Activated CD4-positive, alpha-beta T cell treated with anti-CD3 and anti-CD28 coated beads, Interleukin-2, amount 50 U/mL, for 24 hours (primary cell): ENCODE measurements around the gene FAM227B.
"Not testable (repeated sequence)": the region's sequence is repeated elsewhere in the genome, so short reads cannot be mapped to it uniquely, and the experiment has no call there.

Experiments used
- DNase-seq, 2 donors: peaks; one replicate each; pipeline ENCODE4 v3.0.0-alpha.2; 2020; ENCODE audit warnings: low read depth in 1 of 2, low spot score in 1 of 2

Gene FAM227B

DNA sequence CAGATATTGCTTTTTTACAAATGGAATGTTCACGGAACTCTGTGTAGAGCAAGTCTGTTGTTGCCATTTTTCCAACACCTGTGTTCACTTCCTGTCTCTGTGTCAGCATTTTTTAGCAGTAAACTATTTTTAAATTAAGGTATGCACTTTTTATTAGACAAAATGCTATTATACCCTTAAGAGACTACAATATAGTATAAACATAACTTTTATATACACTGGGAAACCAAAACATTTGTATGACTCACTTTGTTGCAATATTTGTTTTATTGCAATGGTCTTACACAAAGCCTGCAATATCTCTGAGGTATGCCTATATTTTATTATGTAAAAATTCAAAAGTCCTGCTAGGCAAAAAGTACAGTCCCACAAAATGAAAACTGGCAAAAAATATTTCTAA, 237.4 kb downstream of the FAM227B start:
- DNase-seq, result no peak

DNA sequence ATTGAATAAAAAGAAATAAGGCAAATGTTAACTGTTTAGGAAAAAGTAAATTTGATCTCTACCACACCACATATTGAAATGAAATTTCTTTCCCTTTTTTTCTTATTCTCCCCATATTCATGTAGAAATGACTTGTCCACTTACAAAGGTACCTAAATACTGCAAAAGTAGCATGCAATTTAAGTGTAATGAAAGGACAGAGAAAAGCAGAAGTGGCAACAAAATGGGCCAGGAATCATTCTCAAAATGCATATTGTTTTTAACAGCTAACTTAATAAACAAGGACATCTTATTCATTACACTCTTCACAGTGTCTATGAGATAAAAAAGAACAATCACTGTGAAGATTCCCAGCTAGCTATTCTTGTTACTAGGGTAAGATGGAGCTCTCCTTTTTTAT, 238.2 kb downstream of the FAM227B start:
- DNase-seq, result no peak

GRCh38 chr15:49380912-49381311, 239.7 kb downstream of the FAM227B start:
- no peak for DNase-seq

DNA sequence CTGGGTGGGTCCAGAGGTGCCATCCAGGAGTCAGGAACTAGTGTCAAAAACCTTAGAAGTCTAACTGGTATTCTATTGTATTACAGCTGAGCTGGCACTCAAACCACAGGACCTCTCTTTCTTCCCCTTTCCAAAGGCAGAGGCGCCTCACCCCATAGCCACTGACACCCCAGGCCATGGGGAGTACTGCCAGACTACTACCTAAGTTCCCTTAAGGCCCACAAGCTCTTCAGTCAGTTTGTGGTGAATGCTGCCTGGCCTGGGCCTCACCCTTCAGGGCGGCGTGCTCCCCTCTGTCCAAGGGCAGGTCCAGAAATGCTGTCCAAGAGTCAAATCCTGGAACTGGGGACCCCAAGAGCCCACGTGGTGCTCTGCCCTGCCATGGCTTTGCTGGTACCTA, 240.6 kb downstream of the FAM227B start:
- no peak for DNase-seq

DNA sequence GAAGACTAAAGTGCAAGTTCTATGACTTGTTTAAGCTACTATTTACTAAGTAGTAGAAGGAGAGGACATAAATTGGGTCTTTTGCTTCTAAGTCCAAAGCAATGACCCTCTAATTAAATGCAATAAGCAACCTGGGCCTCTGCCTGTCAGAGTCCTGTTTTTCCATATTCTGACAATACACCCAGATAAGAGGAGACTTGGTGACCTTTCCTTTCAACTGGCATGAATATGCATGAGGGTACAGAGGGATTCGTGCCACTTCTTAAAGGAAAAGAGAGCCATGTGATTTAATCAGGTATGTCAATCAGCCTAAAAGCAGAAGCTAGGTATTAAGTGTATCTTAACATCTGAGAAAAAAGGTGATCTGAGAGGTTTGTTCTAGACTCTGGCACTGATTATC, 248.3 kb downstream of the FAM227B start:
- no peak for DNase-seq

DNA sequence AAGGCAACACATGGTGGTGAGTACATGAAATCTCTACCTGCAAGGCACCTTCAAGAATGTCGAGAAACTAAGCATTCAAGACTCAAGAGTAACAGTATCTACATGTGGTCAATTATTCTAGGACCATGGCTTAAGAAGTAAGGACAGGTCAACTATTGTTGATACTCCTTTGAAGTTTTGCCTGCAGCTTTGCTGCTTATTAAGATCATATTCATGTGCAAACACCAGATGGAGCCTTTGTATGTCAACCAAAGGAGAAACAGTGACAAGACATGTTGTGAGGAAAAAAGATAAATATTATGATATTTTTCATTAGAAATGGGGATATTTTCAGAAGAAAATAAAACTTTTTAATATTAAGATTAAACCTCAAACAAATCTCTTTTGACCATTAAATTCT, 249.8 kb downstream of the FAM227B start:
- DNase-seq, result no peak

DNA sequence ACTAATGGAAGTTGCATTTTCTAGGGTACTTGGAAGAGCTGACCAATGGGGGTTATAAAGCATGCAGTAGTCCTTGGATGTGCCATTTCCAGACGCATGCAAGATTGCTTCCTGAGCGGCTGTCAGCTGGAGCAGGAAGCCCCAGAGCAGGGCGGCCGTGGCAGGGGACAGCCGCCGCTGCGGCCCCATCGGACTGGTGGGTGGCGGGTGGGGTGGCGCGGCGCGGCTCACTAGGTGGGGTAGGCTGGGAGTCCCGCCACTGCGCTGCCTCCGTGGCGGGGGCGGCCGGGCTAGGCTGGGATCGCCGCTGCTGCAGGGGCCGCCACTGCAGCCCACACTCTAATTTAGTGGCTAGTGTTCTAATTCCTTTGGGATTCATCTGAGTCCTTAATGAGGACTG, 254.1 kb downstream of the FAM227B start:
- DNase-seq, result no peak

GRCh38 chr15:49361370-49361769, 259.2 kb downstream of the FAM227B start:
- no peak for DNase-seq

GRCh38 chr15:49354439-49354838, 266.2 kb downstream of the FAM227B start:
- DNase-seq, result not testable (repeated sequence)

DNA sequence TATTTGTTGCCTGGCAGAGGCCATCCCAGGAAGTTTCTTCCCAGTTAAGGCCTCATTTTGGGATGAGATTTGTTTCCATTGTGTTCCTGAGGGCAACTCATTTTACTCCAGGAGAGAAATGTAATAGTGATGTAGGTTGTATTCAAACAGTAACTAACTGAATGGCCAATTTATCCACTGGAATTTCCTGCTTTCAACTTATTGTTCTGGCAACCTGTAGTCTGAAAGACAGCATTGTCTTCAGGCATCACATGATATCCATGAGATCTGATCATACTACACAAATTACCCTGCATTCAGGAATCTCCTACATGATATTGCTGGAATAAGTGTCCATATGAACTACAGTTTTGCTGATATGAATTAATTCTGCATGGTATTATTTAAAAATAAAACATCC, 277.1 kb downstream of the FAM227B start:
- no peak for DNase-seq

DNA sequence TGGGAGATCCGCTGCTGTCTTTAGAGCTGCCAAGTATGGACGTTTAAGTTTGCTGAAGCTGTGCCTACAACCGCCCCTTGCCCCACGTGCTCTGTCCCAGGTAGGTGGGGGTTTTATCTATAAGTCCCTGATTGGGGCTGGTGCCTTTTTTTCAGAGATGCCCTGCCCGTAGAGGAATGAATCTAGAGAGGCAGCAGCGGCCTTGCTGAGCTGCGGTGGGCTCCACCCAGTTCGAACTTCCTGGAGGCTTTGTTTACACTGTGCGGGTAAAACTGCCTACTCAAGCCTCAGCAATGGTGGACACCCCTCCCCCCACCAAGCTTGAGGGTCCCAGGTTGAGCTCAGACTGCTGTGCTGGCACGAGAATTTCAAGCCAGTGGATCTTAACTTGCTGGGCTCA, 281.0 kb downstream of the FAM227B start:
- DNase-seq, result no peak

DNA sequence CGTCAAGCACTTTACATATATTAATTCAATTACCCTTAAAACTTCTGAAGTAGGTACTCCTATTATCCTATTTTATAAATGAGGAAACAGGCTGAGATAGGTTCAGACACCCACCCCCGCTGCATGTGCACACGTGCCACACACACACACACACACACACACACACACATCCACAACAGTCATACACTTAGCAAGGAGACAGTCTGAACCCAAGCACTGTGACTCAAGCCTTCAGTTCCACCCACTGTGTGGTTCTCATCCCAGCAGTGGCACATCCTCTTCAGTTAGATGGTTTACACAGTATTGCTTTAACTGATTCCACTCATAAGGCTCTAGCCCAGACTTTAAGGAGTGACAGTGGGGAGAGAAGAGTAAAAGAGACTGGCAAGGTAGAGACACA, 288.7 kb downstream of the FAM227B start:
- DNase-seq, result no peak

DNA sequence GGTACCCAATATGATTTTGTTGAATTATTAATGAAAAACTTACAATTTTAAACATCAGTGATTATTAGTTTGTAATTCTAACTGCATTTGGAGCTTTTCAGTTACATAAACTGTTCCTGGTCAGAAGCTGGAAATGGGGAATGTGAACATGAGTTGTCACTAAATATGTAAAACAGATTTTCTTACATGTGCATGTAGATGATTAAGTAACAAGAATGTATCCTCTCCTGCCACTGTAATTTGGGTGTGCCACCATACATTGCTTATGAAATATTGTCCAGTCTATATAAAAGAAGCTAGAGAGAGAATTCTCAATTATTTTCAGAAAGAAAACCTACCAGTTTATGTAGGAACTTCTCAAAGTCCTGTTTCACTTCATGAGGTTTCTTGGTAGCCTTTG, 289.2 kb downstream of the FAM227B start:
- no peak for DNase-seq

DNA sequence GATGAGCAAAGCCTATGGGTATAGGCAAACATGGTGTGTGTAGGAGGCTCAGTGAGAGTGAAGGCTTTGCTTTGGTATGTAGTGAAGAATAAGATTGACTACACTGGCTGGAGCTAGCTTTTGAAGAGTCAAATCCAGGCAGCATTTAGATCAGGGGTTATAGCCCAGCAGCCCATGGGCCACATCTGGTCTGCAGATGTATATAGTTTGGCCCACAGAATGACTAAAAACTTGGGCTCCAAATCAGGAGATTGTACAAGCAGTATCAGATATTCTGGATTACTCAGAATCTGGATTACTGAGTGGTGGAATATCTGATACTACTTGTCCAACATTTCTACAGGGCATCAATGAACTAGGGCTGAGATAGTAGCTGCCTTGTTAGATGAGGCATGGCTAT, 290.5 kb downstream of the FAM227B start:
- no peak for DNase-seq

DNA sequence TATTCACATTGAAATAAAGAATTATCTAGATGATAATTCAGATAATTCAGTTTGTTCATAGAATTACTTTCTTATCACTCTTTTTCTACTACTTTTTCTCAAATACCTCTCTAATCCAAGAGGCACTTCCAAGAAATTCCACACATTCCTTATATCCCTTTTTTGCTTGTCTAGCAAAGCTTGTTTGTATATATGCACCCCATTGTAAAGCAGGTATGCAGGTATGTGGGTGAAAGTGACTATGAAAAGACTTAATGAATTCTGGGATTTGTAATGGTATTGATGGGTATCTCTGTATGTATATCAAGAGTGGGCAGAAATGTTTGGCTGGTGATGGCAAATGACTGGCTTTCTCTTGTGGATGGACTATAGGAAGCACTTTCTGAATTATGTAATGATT, 291.7 kb downstream of the FAM227B start:
- DNase-seq, result no peak

GRCh38 chr15:49327927-49328326, 292.7 kb downstream of the FAM227B start:
- DNase-seq, result no peak

DNA sequence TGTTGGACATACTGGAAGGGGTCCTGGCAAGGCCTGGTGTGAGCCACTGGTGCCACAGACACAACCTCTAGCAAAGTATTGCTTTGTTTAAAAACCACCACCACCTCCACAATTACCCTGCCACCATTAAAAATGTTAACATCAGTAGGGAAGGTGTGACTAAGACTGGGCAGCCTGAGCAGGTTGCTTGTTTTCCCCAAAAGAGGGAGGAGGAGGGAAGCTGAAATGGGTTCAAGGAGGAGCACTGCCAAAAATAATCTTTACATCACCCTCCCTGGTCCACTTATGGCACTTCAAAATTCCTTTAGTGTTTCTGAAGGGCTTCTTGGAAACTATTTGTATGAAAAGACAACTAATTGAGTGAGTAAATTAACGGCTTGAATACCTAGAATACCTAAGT, 297.4 kb downstream of the FAM227B start:
- DNase-seq, result no peak

- no peak for DNase-seq
Observed at GRCh38 chr15:49320351-49320750, 300.3 kb downstream of the FAM227B start.

DNA sequence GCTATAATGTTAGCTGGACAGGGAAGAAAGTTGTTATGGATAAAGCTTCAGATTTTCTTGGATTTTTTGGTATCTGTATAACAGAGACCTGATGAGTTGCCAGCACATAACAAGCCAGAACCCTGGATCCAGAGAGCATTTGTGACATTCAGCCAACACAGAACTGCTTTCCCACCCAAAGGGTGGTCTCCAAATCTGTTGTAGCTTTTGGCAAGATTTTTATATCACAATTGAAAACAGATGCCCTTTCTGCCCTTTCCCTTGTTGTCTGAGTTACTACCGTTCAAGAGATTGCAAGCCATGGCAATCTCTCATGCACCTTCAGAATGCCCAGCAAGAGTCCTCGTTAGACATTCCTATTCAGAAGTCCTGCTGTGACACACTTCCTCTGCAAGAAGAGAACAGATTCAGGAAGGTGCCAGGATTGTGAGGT, 305.2 kb downstream of the FAM227B start:
- DNase-seq, result no peak

DNA sequence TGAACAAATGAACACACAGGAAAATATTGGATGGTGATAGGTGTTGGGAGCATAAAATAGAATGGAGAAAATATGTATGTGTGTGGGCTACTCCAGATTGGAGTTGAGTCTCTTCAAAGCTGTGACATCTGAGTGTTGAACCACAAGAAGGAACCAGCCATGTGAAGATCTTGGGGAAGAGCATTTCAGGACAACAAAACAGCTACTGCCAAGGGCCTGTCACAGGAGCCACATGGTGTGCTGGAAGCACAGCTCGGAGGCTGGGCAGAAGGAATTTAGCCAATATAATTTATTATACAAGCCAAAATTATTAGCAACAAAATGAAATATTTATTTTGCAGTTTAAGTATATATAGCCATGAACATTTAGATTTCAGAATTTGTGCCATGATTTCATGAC, 305.9 kb downstream of the FAM227B start:
- no peak for DNase-seq

DNA sequence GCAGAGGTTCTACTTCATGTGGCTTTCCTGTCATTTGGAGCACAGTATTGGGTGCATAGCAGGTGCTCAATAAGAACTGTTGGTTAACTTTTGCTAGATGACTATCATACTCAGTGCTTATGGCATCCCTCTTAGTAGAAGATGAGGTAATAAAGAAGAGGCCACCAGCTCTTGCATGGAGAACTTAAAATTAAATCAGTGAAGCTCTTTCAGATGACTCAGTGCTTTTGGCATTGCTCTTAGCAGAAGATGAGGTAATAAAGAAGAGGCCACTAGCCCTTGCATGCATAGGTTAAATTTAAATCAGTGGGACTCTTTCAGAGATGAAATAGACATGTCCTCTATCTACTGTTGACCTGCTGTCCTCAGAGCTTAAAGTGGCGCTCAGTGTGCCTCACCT, 307.0 kb downstream of the FAM227B start:
- no peak for DNase-seq

GRCh38 chr15:49309889-49310288, 310.7 kb downstream of the FAM227B start:
- DNase-seq, result no peak

DNA sequence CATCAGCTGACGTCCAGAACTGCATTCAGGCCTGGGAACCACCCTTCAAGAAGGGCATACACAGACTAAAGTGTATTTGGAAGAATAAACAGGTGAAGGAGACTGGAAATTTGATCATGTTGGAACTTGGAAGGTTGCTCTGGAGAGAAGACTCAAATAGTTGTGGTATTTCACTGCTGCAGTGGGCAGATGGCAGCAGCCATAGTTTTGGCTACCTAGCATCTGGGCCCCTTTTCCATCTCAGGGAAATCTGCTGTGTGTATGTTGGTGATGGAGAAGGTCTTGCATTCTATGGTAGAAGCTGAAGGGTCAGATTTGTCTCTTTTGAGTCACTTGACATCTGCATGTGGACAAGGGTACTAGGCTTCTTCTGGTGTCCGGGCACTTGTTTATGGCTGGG, 311.9 kb downstream of the FAM227B start:
- no peak for DNase-seq

DNA sequence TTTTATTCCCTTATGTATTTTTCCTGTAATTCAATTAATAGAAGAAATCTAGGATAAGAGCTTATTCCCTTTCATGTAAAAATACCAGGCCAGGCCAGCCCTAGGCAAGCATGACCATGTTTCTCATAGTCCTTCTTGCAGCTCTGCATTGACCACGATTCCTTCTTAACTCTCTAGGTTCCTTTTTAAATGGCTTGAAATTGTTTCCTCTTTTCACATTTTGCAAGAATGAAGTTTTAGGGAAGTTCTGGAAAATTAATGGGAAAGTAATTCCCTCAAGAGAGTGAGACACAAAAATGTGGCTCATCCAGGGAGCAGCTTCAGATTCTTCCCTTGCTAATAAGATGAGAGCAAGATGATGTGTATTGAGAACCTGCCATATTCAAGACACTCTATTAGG, 314.1 kb downstream of the FAM227B start:
- no peak for DNase-seq
